GM12891 (cell line): ENCODE results near the gene PSMB7.

Source experiments
- DNase-seq: peaks from one replicate; pipeline ENCODE4 v3.0.0; 2011; ENCODE audit warnings: low spot score; ENCODE audit not compliant: insufficient read length
- FAIRE-seq: peaks from 2 replicates; lab custom pipeline; 2011; peaks lifted over from hg19 to GRCh38; lab: Jason Lieb, UNC
- PAX5 ChIP-seq: IDR thresholded peaks from 2 replicates; pipeline ENCODE4 v1.6.1; 2011; ENCODE audit warnings: low read length, moderate library complexity, mild to moderate bottlenecking; ENCODE audit not compliant: insufficient read depth, severe bottlenecking
- POLR2A ChIP-seq: IDR thresholded peaks from 2 replicates; pipeline ENCODE4 v1.6.1; 2011; ENCODE audit warnings: low read depth, low read length, control low read depth
- POLR2AphosphoS5 ChIP-seq: IDR thresholded peaks from 2 replicates; pipeline ENCODE4 v1.6.1; 2011; ENCODE audit warnings: low read depth, low read length, control low read depth
- POU2F2 ChIP-seq: IDR thresholded peaks from 2 replicates; pipeline ENCODE4 v1.6.1; 2011; ENCODE audit warnings: low read depth, mild to moderate bottlenecking, control low read depth, low read length, moderate library complexity
- SPI1 ChIP-seq: IDR thresholded peaks from 2 replicates; pipeline ENCODE4 v1.6.1; 2011; ENCODE audit warnings: low read depth, low read length, control low read depth
- TAF1 ChIP-seq: IDR thresholded peaks from 2 replicates; pipeline ENCODE4 v1.6.1; 2011; ENCODE audit warnings: low read depth, low read length, control low read depth

The PSMB7 gene

GRCh38 chr9:124335320-124335707, 79.9 kb downstream of the PSMB7 start:
- no peak for TF ChIP-seq TAF1
- no peak for TF ChIP-seq POLR2A
- TF ChIP-seq PAX5: no peak
- TF ChIP-seq POU2F2: no peak
- no peak for DNase-seq
- FAIRE-seq: no peak

GRCh38 chr9:124334568-124335319, 80.5 kb downstream of the PSMB7 start:
- TF ChIP-seq POLR2AphosphoS5 (peak; percentile 62), POLR2A (no peak)
- no peak for FAIRE-seq

GRCh38 chr9:124333203-124333579, 82.1 kb downstream of the PSMB7 start:
- no peak for FAIRE-seq
- DNase-seq: no peak
- no peak for TF ChIP-seq SPI1

More at GRCh38 chr9:124334568-124335319, 80.5 kb downstream of the PSMB7 start:
- no peak for DNase-seq

GRCh38 chr9:124332361-124333202, 82.7 kb downstream of the PSMB7 start:
- DNase-seq (no peak), FAIRE-seq (no peak)
- no peak for TF ChIP-seq PAX5
- 0 out of 2 replicates have a peak, but pooled peaks have one; percentile 5 for TF ChIP-seq POLR2AphosphoS5
- TF ChIP-seq SPI1: no peak
- TF ChIP-seq POU2F2: no peak

GRCh38 chr9:124331580-124331979, 83.7 kb downstream of the PSMB7 start:
- no peak for FAIRE-seq
- no peak for DNase-seq
- TF ChIP-seq POLR2AphosphoS5 (no peak; the same call in 1 of the 2 replicates), POLR2A (no peak), SPI1 (no peak), TAF1 (no peak), PAX5 (no peak), POU2F2 (no peak)

- FAIRE-seq (no peak), DNase-seq (no peak)
- TF ChIP-seq TAF1 (no peak), POLR2AphosphoS5 (peak; percentile 45; the same call in 1 of the 2 replicates)
These were observed 85.1 kb downstream of the PSMB7 start for GRCh38 chr9:124330011-124330697.

- no peak for FAIRE-seq
- no peak for DNase-seq
- no peak for TF ChIP-seq POLR2A
- TF ChIP-seq PAX5: no peak
- no peak for TF ChIP-seq TAF1
- TF ChIP-seq POLR2AphosphoS5: no peak
- TF ChIP-seq POU2F2: no peak
- TF ChIP-seq SPI1: no peak
These were observed 85.9 kb downstream of the PSMB7 start for GRCh38 chr9:124329206-124329792.

- FAIRE-seq (no peak), DNase-seq (no peak)
- TF ChIP-seq SPI1: no peak
- no peak for TF ChIP-seq POLR2A
- no peak for TF ChIP-seq PAX5
- no peak for TF ChIP-seq POLR2AphosphoS5
- no peak for TF ChIP-seq TAF1
- no peak for TF ChIP-seq POU2F2
These were observed 87.0 kb downstream of the PSMB7 start for GRCh38 chr9:124328285-124328684.

- DNase-seq (no peak), FAIRE-seq (no peak)
- TF ChIP-seq SPI1 (no peak), TAF1 (no peak), PAX5 (no peak), POU2F2 (no peak), POLR2A (no peak), POLR2AphosphoS5 (no peak)
These were observed 87.8 kb downstream of the PSMB7 start for GRCh38 chr9:124327491-124327890.

GRCh38 chr9:124326378-124326777, 88.9 kb downstream of the PSMB7 start:
- FAIRE-seq: no peak
- no peak; the same call in 1 of the 2 replicates for TF ChIP-seq POLR2AphosphoS5
- no peak for TF ChIP-seq POU2F2
- TF ChIP-seq TAF1: no peak
- TF ChIP-seq POLR2A: no peak
- no peak for TF ChIP-seq SPI1
- TF ChIP-seq PAX5: no peak

More at GRCh38 chr9:124326378-124326777, 88.9 kb downstream of the PSMB7 start:
- no peak for DNase-seq
